Activated CD4-positive, alpha-beta T cell treated with anti-CD3 and anti-CD28 coated beads, Interleukin-2, amount 10 ng/mL, durations not matched to agents 24 days and 14 days (primary cell): Measurements from ENCODE around the gene PPP1R9A. TPM values are rescaled to one million over a fixed set of nuclear protein-coding genes. Genes with fewer than 3 reads are reported as not detected.

Experiments used
- DNase-seq: peaks from one replicate; pipeline ENCODE4 v3.0.0; 2022
- H3K27ac Mint-ChIP-seq: one replicate; pipeline ENCODE4 v1.8.0; 2022; ENCODE audit warnings: mild to moderate bottlenecking, mixed read lengths
- H3K27me3 Mint-ChIP-seq: one replicate; pipeline ENCODE4 v1.8.0; 2022; ENCODE audit warnings: mixed read lengths
- H3K36me3 Mint-ChIP-seq: one replicate; pipeline ENCODE4 v1.8.0; 2022; ENCODE audit warnings: low read depth, mild to moderate bottlenecking, mixed read lengths
- H3K4me1 Mint-ChIP-seq: one replicate; pipeline ENCODE4 v1.8.0; 2021; ENCODE audit warnings: mixed read lengths
- H3K4me3 Mint-ChIP-seq: one replicate; pipeline ENCODE4 v1.8.0; 2022; ENCODE audit warnings: mild to moderate bottlenecking, moderate library complexity, mixed read lengths
- H3K9me3 Mint-ChIP-seq: one replicate; pipeline ENCODE4 v1.8.0; 2021; ENCODE audit warnings: mixed read lengths
- intact Hi-C: fragments of 100-400 bp; cut with micrococcal nuclease; formaldehyde crosslinking; loops from one replicate; pipeline ENCODE4 v1.15.1; 2023
- total RNA-seq: library from RNA; stranded (reverse); gene quantifications from 2 replicates; pipeline ENCODE4 v1.2.3, GENCODE V29; 2022

PPP1R9A gene
- total RNA-seq, 1 donor from 2014 or later = not detected

DNA sequence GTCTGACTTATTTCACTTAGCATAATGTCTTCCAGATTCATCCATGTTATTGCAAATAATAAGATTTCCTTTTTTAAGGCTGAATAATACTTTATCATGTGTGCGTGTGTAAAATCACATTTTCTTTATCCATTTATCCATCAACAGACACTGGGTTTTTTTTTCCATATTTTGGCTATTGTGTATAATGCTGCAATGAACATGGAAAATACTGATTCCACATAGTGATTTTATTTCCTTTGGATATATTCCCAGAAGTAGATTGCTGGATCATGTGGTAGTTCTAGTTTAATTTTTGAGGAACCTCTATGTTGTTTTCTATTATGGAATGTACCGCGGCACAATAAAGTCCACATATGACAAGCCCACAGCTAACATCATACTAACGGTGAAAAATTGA, 236.9 kb downstream of the PPP1R9A start:
- Mint-ChIP-seq H3K36me3 (no peaks in the 10 kb centered on the region), H3K27me3 (no peaks in the 10 kb centered on the region), H3K9me3 (no peaks in the 10 kb centered on the region), H3K4me3 (no peak overlapping the region), H3K4me1 (no peaks in the 10 kb centered on the region), H3K27ac (no peak overlapping the region)
- no peak for DNase-seq
- intact Hi-C loops = no loop called here

DNA sequence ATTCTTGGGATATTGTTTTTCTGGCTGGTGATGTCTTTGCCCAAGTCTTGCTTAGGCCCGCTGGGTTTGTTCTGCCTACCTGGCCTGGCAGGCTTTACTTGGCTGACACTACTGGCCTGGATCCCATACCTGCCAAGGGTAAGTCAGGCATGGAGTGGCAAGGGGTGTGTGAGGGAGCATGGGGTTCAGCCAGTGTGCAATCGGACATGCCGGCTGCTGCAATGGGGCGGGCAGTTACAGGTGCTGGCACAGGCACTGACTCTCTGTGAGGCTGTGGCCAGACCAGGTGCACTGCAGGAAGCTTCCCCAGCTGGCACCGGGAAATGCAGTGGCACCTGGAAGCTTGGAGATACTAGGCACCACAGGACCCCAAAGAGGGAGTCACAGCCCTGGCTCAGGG, 248.6 kb downstream of the PPP1R9A start:
- Mint-ChIP-seq H3K4me3 (no peak overlapping the region), H3K27me3 (no peaks in the 10 kb centered on the region), H3K27ac (no peak overlapping the region), H3K9me3 (no peaks in the 10 kb centered on the region), H3K36me3 (no peaks in the 10 kb centered on the region), H3K4me1 (no peaks in the 10 kb centered on the region)
- no peak for DNase-seq
- intact Hi-C loops = no loop called here

DNA sequence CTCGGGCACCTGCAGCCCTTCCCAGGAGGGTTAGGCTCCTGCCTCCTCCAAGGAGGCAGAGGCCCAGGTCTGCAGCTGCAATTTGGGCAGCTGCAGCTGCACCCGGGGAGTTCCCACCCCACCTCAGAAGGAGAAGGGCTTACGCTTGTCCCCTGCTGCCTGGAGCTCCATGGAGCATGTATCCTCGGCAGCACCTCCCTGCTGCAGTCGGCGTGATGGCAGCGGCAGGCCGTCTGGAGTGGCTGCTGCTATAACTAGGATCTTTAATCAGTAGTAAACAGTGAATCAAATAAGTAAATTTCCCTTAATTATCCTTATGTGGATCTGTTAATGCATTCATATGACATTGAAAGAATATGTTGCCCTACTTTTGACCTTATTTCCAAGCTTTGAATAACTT, 250.0 kb downstream of the PPP1R9A start:
- intact Hi-C loops = no loop called here
- DNase-seq = no peak
- Mint-ChIP-seq H3K27ac (no peak overlapping the region), H3K36me3 (no peaks in the 10 kb centered on the region), H3K4me3 (no peak overlapping the region), H3K9me3 (no peaks in the 10 kb centered on the region), H3K4me1 (no peaks in the 10 kb centered on the region), H3K27me3 (no peaks in the 10 kb centered on the region)

DNA sequence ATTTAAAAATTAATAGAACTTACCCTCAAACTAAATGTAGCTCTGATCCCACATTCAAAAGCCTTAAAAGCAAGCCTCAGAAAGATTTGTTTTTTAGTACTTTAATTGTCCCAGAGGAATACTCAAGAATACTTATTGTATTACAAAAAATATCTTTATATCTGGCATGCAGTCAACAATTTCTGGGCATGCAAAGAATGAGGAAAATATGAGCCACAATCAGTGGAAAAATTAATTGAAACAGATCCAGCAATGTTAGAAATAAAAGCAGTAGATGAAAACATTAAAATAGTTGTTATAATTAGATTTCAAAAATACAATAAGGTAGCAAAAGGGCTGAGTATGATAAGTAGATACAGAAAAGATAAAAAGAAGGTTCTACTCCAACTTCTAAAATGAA, 262.3 kb downstream of the PPP1R9A start:
- Mint-ChIP-seq H3K36me3 (no peaks in the 10 kb centered on the region), H3K9me3 (no peaks in the 10 kb centered on the region), H3K4me3 (no peak overlapping the region), H3K4me1 (no peaks in the 10 kb centered on the region), H3K27ac (no peak overlapping the region), H3K27me3 (no peaks in the 10 kb centered on the region)
- DNase-seq = no peak
- intact Hi-C loops = no loop called here

DNA sequence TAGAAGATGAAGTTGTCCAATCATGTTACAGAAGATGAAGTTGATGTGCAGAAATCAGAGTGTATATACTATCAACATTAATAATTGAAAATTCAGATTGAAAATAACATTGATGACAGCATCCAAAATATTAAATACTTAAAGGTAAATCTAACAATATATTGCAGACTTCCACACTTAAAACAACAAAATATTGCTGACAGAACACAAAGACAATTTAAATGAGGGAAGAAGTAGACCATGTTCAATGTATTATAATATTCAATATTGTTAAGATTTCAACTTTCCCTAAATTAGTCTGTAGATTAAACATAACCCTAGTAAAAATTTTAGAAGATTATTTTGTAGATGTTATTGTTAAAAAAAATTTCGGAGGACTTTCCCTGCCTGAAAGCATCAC, 265.0 kb downstream of the PPP1R9A start:
- Mint-ChIP-seq H3K27me3 (no peaks in the 10 kb centered on the region), H3K36me3 (no peaks in the 10 kb centered on the region), H3K4me3 (no peak overlapping the region), H3K27ac (no peak overlapping the region), H3K9me3 (no peaks in the 10 kb centered on the region), H3K4me1 (no peaks in the 10 kb centered on the region)
- intact Hi-C loops = no loop called here
- DNase-seq = no peak

DNA sequence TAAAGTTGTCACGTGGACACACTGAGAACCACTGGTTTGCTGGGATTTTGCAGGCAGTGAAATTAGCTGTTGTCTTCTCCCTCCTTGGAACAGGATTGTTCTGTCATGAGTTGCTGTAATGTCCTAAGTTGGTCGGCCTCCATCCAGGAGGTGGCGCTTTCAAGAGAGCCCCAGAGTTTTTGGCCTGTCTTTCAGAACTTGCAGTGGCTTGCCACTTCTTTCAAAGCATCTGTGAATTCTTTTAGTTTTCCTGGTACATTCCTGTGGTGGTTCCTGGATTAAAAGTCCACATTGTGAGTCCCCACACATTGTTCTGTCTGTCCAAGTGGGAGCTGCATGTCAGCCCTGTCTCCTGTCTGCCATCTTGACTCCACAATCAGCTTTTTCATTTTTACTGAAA, 283.1 kb downstream of the PPP1R9A start:
- no peak overlapping the region for H3K4me3 Mint-ChIP-seq
- DNase-seq = no peak

DNA sequence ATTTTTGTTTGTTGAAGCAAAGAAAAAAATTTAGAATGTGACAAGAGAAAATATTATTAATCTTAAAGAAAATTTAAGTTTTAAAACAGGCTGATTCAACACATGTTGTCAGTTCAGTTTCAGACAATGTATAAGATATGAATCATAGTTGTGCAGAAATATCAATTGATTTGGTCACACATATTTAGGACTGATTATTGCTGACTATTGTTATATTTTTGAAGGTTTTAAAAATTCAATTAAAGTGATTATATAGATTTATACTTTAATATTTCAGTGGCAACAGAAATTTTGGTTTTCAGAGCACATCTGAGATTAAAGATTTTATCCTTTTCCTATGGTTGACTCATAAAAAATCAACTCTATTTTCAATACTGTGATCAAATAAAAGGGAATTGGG, 284.4 kb downstream of the PPP1R9A start:
- intact Hi-C loops = loop anchor here (10.0 kb wide), 1 partner anchor 283 kb away; no protein-coding TSS in a partner anchor
- DNase-seq = no peak
- no peaks in the 10 kb centered on the region for H3K9me3 Mint-ChIP-seq
- H3K4me1 Mint-ChIP-seq = no peaks in the 10 kb centered on the region
- no peaks in the 10 kb centered on the region for H3K36me3 Mint-ChIP-seq
- no peak overlapping the region for H3K4me3 Mint-ChIP-seq
- H3K27ac Mint-ChIP-seq = no peak overlapping the region
- no peaks in the 10 kb centered on the region for H3K27me3 Mint-ChIP-seq

More for the DNA sequence above, 283.1 kb downstream of the PPP1R9A start:
- H3K36me3 Mint-ChIP-seq = no peaks in the 10 kb centered on the region
- intact Hi-C loops = loop anchor here (10.0 kb wide), 1 partner anchor 284 kb away; no protein-coding TSS in a partner anchor
- no peaks in the 10 kb centered on the region for H3K4me1 Mint-ChIP-seq
- H3K27me3 Mint-ChIP-seq = no peaks in the 10 kb centered on the region
- H3K27ac Mint-ChIP-seq = no peak overlapping the region
- H3K9me3 Mint-ChIP-seq = no peaks in the 10 kb centered on the region

DNA sequence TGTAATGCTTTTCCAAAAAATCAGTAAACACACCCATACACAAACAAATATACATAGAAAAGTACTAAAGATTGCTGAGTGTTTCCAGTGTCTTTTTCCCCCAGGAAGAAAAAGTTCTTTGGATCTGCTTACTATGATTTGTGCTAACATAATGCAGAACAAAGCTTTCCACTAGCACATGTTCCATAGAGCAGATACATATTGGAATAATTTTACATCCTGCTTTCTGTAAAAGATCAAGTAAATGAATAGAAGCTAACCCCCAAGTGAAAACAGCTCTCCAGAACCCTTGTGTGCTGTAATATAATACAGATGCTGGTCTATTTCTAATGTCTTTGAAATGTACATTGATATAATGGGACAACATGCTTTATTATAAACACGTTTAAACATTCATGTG, 291.5 kb downstream of the PPP1R9A start:
- Mint-ChIP-seq H3K4me1 (no peaks in the 10 kb centered on the region), H3K9me3 (no peaks in the 10 kb centered on the region), H3K27me3 (no peaks in the 10 kb centered on the region), H3K27ac (no peak overlapping the region), H3K36me3 (no peaks in the 10 kb centered on the region), H3K4me3 (no peak overlapping the region)
- intact Hi-C loops = loop anchor here (10.0 kb wide), 1 partner anchor 276 kb away; no protein-coding TSS in a partner anchor
- no peak for DNase-seq

DNA sequence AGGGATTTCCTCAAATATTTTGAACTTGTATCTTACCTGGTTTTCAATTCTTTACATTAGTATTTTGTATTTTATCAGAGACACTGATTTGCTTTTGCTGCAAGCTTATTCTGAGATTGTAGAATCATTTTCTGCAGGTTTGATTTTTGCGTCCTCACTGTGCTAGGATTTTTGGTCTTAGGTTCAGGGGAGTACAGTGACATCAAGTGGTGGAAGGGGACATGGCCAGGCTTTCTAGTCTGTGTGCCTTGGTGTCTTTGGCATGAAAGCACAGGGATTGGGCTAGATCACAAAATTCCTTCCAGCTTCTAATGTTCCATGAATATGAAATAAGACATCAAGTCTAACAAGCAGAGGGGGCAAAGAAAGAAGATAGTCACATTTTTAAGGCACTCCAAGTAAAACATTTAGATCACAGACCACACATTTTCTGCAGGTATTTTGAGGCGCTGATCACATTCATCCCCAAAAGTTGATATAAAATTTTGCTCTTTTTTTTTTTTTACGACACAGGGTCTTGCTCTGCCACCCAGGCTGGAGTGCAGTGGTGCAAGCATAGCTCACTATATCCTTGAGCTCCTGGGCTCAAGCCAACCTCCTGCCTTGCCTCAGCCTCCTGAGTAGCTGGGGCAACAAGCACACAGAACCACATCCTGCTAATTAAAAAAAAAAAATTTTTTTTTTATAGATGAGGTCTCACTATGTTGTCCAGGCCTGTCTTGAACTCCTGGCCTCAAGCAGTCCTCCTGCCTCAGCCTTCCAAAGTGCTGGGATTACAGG, 292.6 kb downstream of the PPP1R9A start:
- Mint-ChIP-seq H3K27ac (no peak overlapping the region), H3K27me3 (no peaks in the 10 kb centered on the region), H3K9me3 (no peaks in the 10 kb centered on the region), H3K4me1 (no peaks in the 10 kb centered on the region), H3K36me3 (no peaks in the 10 kb centered on the region), H3K4me3 (no peak overlapping the region)
- intact Hi-C loops = loop anchor here (10.0 kb wide), 1 partner anchor 275 kb away; no protein-coding TSS in a partner anchor
- no peak for DNase-seq

DNA sequence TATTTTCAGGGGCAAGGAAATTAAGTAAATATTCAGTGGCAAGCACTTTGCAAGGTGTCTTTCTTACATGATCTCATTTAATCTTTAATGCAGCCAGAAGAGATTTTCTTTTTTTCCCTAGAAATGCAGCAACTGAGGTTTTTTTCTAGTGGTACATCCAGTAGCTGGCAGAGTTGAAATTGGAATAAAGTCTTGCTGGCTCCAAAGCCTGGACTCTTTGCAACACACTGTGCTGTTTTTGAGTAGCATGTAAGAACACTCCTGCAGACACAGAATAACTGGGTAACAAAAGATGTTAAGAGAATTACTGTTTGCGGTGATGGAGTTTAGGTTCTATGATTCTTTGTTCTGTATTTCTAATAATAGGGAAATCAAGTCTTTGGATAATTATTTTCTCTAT, 293.3 kb downstream of the PPP1R9A start:
- no peak for DNase-seq
- Mint-ChIP-seq H3K4me1 (no peaks in the 10 kb centered on the region), H3K36me3 (no peaks in the 10 kb centered on the region), H3K4me3 (no peak overlapping the region), H3K27ac (no peak overlapping the region), H3K9me3 (no peaks in the 10 kb centered on the region), H3K27me3 (no peaks in the 10 kb centered on the region)
- intact Hi-C loops = no loop called here

DNA sequence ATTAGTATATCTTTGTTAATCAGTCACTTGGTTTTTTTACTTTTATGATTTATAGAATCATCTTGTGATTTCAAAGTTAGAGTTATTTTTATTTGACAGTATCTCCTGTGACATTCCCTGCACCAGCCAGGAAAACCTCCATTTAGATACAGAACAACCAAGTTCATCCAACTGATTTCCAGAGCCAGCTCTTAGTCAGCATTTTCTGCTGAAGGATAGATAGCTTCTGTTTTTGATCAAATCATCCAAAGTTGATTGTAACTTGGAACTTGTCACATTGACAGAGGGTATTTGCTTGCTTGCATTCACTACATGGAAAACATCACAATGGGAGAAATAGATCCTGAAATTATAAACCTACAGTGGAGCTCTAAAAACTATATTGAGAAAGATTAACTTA, 294.3 kb downstream of the PPP1R9A start:
- intact Hi-C loops = no loop called here
- Mint-ChIP-seq H3K9me3 (no peaks in the 10 kb centered on the region), H3K4me3 (no peak overlapping the region), H3K27me3 (no peaks in the 10 kb centered on the region), H3K4me1 (no peaks in the 10 kb centered on the region), H3K36me3 (no peaks in the 10 kb centered on the region), H3K27ac (no peak overlapping the region)
- DNase-seq = no peak

DNA sequence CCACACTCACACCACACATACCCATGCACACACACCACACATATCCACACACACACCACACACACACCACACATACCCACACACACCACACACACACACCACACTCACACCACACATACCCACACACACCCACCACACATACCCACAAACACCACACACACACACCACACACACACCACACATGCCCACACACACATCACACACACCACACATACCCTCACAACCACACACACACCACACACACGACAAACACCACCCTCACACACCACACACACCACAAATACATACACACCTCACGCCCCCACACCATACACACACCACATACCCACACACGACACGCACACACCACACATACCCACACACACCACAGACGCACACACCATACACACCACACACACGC, 297.2 kb downstream of the PPP1R9A start:
- intact Hi-C loops = no loop called here
- H3K4me1 Mint-ChIP-seq = no peaks in the 10 kb centered on the region
- no peaks in the 10 kb centered on the region for H3K36me3 Mint-ChIP-seq
- DNase-seq = no peak
- no peak overlapping the region for H3K27ac Mint-ChIP-seq
- no peaks in the 10 kb centered on the region for H3K9me3 Mint-ChIP-seq
- H3K27me3 Mint-ChIP-seq = no peaks in the 10 kb centered on the region
- no peak overlapping the region for H3K4me3 Mint-ChIP-seq

DNA sequence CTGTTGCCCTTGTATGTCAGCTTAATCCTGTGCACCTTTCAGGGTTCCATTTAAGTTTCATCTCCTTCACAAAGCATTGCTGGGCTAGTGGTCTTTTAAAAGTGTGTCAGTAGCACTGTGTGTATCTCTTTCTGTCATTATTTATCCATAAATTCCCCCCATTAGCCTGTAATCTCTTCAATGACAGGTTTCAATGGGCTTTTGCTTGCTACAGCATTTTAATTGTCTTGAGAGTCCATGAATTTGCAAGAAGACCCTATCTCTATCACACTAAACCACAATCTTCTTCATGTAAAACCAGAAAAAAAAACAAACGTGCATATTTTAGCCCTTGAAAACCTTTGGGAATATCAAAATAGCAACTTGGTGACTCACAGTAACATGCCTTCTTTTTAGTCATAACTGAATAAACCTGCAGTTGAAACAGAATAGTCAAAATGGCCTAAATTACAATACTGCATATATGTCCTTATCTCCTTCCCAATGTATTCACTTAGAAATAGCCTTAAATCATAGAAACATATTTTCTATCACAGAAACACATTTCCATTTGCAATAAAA, 298.4 kb downstream of the PPP1R9A start:
- Mint-ChIP-seq H3K36me3 (no peaks in the 10 kb centered on the region), H3K4me1 (no peaks in the 10 kb centered on the region), H3K9me3 (no peaks in the 10 kb centered on the region), H3K27ac (no peak overlapping the region), H3K27me3 (no peaks in the 10 kb centered on the region), H3K4me3 (no peak overlapping the region)
- DNase-seq = no peak
- intact Hi-C loops = no loop called here

DNA sequence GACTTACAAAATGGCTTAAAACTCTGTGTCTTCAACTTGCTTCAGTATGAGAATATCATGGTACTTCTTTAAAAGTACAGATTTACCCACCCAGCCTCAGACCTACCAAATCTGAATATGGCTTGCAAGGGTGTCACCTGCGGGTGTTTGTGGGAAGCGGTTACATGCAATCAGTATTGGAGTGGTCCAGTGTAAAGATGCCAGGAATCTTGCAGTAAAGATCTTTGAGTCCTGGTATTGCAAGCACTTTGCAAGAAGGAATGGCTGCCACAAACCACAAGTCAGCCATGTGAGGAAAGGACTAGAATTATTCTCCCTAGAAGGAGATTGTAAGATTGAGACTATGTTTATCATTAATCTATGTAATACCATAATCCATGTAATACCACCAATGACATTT, 301.9 kb downstream of the PPP1R9A start:
- no peak overlapping the region for H3K27ac Mint-ChIP-seq
- H3K9me3 Mint-ChIP-seq = no peaks in the 10 kb centered on the region
- no peaks in the 10 kb centered on the region for H3K27me3 Mint-ChIP-seq

DNA sequence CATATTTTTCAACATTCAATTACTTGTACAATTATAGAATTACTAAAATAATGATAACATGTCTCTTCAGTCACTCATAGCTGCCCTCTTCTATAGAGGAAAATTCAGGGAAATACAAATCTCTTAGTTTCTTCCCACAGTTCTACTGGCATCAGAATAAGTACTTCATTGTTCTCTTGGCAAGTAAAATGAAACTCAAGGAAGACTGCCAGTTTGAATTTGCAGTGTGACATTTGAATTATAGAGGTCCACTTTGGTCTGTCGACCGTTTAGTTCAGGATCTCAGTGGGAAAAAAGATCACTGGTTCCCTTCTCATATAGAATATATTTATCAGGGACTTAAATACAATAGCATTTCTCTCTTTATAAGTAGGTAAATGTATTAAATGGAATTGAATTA, 302.4 kb downstream of the PPP1R9A start:
- Mint-ChIP-seq H3K9me3 (no peaks in the 10 kb centered on the region), H3K4me1 (no peaks in the 10 kb centered on the region), H3K36me3 (no peaks in the 10 kb centered on the region), H3K4me3 (no peak overlapping the region), H3K27ac (no peak overlapping the region), H3K27me3 (no peaks in the 10 kb centered on the region)
- no peak for DNase-seq
- intact Hi-C loops = no loop called here

More for the DNA sequence above, 301.9 kb downstream of the PPP1R9A start:
- DNase-seq = no peak
- intact Hi-C loops = no loop called here
- H3K4me1 Mint-ChIP-seq = no peaks in the 10 kb centered on the region
- no peaks in the 10 kb centered on the region for H3K36me3 Mint-ChIP-seq
- H3K4me3 Mint-ChIP-seq = no peak overlapping the region
